ENCODE measurements around the gene FAM120C.

FAM120C gene

DNA sequence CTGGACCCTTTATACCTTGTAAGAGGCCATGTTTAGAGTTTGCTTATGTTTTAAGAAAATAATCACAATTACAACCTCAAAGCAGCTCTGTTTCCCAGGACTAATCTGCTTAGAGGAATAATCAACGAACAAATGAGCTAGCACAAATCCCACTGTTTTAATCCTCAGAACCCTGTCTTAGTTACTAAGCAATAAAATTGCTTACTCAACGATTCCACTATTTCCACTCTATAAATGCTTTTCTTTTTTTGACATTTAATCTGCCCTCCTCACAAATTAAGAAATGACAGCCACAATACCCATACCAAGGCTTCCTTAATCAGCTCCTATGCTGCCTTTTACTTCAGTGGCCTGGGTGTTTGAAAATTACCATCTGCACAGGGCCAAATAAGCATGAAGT lies 48.8 kb downstream of the FAM120C start:
- no peak for DNase-seq

DNA sequence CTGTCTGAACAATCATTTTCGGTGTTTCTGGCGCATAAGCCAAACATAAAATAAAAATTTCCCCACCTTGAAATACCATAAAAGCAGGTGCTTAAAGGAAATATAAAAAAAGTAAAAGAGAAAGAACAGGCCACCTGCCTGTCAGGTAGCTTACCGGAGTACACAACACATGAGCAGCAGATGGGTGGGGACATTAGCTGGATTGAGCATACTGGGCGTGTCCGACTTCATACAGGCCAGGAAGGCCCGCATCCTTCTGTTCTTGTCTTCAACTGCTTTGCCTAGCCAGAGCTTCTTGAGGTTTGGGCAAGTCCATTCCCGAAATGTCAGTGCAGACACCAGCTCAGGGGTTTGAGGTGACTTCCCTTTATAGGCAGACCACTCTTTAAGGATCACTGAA lies 66.7 kb downstream of the FAM120C start:
- DNase-seq = no peak

DNA sequence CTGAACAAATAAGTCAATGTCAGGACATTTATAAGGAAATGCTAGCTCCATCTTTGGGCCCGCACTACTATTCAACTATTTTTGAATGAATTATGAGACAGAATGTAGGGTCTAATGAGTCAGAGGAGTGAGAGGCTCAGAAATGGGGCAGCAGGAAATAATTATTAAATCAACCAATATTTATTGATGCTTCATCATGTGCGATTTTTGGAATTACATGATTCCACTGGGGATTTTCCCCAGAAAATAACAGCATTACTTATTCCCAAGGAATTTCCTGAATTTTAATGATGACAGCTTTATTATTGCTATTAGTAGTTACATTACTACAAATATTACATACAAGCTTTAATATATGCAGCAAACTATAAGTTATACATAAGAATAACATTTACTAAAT lies 89.5 kb downstream of the FAM120C start:
- DNase-seq = no peak

DNA sequence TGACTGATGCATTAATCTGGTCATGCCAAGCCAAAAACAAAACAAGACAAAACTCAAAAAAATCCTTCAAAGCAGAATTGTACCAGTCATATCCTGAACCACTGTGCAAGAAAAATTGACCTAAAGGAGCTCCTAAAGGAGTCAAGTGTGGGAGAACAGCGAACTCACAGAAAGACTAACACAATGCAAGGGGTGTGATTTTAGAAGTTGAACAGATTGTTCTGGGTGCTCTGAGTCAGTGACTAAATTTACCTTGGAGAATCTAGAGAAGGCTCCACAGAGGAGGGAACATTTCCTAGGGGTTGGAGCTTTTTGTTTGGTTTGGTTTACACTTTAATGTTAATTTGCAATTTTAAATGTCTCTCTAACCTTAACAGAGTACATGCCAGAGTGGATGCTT lies 89.9 kb downstream of the FAM120C start:
- no peak for DNase-seq

DNA sequence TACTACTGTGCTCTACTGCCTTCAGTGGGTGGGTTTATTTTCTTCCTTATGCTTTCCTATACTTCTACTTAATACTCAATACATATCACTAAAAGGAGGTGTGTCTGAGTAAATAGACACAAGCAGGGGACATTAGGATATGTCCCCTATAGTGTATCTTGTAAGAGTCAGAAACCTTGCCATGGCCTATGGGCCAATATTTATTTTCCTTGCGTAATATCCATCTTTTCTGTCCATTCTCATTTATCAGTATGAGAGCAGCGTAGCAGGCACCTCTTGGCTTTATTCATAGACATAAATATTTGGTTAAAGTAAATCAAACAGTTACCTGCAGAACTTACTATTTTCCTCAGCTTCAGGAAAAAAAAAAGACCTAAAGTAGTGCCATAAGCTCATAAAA lies 92.2 kb downstream of the FAM120C start:
- DNase-seq = no peak

DNA sequence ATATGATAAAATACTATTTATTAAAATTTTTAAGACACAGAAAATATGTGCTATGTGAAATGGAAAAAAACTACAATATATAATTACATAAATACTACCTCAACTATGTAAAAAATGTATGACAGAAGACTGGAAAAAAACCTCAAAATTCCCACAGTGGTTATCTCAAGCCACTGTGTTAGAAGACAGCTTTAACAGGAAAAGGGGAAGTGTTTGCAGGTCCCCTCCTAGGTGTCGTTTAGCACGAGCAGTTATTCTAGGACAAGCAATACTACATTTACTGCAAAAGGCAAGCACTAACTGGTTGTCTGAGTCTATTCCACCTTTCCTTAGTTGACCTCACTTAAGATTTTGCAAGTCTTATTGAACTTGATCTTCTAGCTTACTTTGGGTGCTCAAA lies 93.9 kb downstream of the FAM120C start:
- DNase-seq = no peak

DNA sequence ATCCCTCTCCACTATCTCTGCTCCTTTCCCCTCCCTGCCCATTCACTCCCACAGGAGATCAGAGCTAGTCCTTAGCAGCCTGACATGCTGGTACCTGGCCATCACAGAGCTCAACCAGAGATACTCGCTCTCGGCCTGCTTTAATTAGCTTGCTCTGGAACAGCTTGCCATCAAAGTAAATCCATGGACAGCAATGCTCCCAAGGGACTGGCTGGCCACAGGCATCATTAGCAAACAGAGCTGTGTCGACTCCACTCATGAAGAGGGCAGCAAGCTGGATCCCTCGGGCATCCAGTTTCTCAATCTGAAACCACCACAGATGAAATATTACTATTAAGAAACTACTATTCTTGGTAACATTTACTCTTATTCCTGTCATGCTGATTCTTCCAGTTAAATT lies 95.4 kb downstream of the FAM120C start:
- no peak for DNase-seq

DNA sequence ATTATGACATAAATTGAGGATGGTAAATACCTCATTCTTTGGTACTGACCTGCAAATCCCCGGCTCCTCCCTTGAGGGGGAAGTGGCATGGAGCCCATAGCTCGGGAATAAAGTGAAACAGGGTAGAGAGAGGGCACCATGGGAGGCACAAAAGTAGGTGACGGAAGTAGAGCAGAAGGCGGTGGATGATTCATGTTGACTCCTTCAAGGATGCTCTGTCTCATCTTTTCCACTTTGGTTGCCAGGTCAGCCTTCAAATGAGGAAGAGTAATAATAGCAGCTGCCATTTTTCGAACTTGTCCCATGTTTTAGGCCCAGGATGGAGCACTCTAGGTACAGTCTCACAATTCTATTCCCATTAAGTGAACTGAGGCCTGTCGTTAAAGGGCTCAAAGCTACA lies 97.4 kb downstream of the FAM120C start:
- no peak for DNase-seq

DNA sequence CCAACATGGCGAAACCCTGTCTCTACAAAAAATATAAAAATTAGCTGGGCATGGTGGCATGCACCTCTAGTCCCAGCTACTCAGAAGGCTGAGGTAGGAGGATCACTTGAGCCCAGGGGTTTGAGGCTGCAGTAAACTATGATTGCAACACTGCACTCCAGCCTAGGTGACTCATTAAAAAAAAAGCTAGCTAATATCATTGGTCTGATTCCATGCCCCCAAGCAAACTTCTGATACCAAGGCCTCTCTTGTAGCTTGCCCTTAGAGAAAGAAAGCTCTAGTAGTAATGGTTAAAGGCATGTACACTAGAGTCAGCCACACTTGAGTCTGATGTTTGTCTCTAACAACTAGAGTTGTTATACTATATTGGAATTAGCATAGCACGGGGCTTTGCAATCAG lies 106.2 kb downstream of the FAM120C start:
- DNase-seq = no peak

DNA sequence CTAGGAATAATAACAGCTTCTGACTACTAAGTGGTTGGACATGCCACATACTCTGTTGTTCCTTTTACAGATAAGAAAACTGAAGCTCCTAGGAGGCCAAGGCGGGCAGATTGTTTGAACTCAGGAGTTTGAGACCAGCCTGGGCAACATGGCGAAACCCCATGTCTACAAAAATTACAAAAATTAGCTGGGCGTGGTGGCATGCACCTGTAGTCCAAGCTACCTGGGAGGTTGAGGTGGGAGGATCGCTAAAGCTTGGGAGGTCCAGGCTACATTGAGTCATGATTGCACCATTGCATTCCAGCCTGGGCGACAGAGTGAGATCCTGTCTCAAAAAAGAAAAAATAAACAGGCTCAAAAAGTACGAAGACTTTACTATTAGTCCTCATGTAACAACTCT lies 108.2 kb downstream of the FAM120C start:
- no peak for DNase-seq

DNA sequence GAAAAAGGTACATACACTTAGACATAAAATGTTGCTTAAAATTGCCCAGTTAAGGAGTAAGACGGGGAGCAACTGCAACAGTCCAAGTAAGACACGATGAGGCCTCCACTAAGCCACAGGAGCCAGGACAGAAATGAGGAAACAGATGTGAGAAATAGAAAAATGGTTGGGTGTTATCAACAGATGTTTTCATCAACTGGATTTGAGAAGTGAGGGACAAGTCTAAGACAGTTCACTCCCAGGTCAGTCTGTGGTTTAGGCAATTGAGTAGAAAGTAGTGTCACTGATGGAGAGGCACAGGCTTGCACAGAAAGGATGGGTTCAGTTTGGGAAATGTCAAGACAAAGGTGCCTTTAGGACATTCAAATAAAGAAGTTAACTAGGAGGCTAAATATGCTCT lies 115.3 kb downstream of the FAM120C start:
- DNase-seq = peak; percentile 60

DNA sequence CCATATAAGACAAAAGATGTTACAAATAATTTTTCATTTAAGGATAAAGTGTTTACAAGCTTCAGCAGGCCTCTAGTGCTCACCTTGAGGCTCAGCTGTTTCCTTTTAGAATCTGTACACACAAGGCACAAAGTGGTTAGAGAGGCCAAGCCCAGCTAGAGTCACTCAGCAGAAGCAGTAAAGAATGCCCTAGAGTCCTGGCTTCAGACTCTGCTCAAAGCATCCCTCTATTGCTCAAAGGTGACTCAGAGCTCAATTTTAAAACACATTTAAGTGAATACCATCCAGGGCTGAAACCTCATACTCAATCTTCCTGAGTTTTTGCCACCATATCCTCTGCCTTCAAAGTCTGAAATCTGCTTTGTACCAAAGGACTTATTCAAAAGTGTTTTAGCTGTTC lies 116.2 kb downstream of the FAM120C start:
- DNase-seq = no peak

DNA sequence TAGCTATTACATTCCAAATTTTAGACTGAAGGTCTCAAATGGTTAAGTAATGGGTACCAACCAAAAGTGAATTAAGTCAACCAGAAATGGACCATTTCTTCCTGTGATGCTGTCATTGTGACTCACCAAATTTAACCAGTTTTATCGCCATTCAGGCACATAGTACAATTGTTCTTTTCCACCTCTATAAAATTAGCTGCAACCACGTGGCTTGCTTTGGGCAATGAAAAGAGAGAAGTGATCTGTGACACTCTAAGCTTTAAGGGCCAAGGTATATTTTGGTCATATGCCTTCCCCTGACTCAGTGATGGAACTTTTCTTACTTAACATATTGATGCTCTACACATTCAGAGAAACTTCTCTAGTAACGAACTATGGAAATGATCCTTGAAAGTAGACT lies 118.5 kb downstream of the FAM120C start:
- DNase-seq = no peak

DNA sequence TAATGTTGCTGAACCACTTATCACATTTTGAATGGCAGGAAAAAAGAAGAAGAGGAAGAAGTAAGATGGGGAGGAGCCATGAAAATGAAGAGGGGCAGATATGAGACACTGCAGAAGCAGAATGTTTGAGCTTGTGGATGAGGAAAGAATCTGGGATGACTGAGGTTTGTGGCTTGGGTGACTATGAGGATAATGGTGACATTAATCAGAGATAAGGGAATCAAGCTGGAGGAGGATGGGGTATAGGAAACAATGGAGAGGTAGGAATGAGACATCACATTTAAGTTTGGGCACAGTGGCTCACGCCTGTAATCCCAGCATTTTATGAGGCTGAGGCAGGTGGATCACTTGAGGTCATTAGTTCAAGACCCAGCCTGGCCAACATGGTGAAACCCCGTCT lies 119.7 kb downstream of the FAM120C start:
- no peak for DNase-seq

DNA sequence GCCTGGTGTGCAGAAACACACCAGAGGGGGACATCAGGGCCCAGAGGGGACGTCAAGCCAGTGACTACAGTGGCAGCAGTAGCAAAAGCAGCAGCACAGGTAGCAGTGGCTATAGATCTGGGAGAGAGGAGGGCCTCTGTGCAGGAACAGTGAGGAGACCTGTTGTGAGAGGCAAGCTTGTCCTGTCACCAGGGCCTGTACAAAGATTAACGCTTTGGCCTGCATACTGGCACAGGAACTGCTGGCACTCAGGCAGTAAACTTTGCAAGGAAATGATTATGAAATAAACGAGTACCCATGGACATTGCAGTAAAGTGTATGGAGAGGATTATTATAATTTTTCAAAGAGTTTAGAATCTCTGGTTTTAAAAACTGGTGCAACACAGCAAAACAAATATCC lies 133.3 kb downstream of the FAM120C start:
- peak; percentile 12 for DNase-seq

DNA sequence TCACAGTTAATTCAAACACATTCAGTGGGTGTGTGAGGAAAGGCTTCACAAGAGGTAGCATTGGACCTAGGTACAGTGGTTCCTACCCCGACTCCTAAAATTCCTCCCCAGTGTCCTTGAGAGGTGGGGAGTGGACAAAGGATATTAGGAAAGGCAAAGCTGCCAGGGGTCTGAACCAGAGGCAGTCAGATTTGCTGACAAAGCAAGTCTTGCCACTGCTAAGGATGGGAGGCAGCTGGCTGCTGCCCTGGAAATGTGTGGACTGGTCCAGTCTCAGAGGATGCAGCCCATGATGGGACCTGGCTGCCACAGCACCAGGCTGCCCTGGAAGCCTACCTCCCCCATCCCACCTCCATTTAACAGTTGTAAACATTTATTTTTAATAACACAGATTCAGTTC lies 134.6 kb downstream of the FAM120C start:
- DNase-seq = no peak

DNA sequence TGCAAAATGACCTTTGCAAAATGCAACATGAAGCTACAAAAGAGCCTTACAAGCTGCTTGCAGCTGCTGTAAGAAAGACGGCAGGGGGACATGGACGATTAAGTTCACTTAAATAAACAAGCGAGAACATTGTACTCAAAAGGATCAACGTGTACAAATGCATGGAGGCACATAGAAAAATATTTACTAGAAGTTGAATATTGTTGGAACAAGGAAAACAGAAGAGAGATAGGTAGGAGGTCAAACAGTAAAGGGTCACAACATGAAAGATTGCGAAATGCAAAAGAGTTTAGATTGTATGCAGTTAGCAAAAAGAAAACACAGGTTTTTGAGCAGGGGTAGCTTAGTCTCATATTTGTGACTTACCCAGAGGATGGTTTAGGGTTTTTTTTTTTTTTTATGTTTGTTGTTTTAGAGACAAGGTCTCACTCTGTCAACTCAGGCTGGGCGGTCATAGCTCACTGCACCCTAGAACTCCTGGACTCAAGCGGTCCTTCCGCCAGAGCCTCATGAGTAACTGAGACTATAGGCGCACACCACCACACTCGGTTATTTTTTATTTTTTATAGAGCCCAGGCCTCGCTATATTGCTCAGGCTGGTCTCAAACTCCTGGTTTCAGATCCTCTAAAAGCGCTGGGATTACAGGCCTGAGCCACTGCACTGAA lies 137.4 kb downstream of the FAM120C start:
- DNase-seq = no peak

DNA sequence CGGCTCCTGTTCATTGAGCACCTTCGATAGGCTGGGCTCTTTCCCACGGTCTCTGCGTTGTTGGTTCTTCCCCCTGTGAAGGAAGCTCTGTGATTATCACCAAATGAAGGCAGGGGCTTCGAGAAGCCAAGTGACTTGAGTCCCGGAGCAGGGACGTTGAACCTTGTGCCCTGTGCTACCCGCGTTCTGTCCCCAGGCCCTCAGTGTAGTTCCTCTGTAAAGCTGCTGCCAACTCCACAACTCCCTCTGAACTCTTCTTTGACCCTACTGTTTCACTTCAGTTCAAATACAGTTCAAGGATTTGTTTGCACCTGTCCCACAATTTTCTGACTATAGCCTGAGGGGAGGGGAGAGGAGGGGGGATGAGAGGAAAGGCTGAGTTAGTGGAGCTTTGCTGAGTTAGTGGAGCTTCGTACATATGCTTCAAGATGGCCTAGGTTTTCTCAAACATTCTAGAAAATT lies 138.1 kb downstream of the FAM120C start:
- DNase-seq = no peak

DNA sequence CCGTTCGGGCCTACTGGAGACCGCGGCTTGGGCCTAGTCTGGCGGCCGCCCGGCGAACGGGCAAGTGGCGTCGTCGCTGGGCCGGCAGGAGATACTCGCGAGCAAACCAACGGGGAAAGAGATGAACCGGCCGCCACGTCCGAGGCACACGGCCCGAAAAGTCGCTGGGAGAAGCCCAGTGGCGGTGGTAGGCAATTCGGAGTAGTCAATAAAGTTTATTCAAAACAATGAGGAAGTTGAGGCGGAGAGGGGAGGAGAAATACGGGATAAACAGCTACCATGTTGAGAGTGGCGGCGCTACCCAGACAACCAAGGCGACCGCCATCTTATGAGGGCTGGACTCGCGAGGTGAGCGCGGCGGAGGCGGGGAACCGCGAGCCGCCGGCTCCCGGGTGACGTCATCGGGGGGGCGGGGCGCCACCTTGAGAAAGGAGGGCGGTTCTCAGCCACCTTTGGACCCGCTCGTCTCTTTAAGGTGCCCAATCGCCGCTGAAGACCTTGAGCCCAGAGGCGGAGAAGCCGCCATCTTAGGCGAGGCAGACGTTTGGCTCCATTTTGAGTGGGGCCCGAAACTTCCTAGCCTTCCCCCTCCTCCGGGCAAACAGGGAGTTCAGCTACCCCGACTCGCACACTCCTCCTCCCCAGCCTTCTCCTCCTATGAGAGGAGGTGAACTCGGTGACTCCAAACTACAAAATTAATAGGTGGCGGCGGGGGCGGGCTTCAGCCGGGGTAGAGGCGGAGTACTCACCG lies 138.8 kb downstream of the FAM120C start, which contains the start of gene PHF8:
Gene PHF8 (minus strand): TSS at position 348 of the 751 bp plus-strand sequence. CDS start 1,745 bp downstream, outside the sequence.
- peak; percentile 97 for DNase-seq

DNA sequence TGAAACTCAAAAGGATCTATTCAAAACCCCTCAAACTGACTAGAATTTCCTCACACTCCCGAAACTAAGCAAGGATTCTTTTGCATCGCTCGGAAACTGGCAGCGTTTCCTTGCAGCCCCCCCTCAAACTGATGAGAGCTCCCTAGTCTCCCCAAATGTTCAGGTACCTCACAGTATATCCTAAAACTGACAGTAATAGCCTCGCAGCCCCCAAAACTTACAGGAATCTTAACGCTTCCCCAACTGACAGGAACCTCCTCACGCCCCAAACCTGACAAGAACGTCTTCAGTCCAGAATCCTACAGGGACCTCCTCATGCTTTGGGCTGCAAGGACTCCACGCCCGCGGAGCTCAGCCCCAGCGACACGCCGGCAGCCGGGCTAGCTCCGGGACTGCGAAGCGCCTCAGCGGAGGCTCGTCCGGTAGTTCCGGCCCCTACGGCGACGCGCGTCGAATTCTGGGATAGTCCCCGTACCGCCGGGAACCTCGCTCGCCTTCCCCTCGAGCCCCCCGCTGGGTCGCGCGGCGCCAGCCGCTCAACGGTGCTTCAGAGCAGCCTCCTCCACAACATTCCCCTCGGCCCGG lies 139.4 kb downstream of the FAM120C start:
- peak; percentile 41 for DNase-seq

DNA sequence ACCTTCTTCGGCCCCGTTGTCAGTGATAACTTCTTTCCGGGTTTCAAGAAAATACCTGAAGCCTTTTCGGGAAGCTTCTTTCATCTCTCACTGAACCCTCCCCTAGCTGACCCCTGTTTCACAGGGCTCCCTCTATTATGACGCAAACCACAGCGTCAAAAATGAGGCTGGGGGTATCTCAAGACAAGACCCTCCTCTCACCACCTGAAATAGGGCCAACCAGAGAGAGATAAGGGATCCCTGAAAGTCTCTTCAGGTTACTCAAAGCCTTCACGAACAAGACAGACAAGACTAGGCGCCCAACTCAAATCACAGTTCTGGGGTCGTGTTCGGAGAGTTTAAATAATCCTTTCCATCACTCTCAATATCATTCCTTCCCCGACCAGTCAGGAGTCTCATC lies 140.0 kb downstream of the FAM120C start:
- no peak for DNase-seq

DNA sequence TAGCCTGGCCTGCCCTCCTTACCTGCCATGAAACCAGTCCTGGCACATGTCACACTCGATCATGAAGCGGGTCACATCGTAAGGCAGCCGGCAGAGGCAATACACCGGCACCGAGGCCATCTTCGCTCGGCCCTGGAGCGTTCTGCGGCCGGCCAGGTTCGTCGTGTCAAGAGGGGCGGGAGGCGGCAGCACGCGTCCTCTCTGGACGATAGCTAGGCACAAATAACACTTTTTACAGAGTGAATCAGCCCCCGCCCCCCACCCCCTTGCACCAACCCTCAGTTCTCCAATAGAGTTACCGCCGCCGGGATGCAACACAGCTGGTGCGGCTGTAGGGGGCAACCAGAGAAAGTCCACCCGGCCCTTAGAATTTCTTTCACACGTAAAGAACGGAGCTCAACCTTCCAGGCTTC lies 140.4 kb downstream of the FAM120C start:
- DNase-seq = peak; percentile 82

DNA sequence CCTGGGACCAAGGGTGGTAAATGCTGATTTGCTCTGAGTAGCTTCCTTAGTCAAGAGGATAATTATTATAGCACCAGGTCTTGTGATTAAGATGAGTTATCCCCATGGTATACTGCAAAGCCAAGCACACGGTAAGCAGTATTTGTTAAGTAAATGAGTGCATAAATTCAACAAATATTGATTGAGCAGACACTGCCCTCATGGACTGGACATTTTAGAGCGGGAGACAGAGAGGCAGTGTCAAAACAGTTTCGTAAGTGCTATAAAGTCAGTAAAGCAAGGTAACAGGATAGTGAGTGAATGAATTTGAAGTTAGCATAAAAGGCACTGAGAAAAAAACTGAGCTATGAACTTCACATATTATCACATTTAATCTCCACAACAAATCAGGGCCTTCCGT lies 152.7 kb downstream of the FAM120C start:
- DNase-seq = no peak

DNA sequence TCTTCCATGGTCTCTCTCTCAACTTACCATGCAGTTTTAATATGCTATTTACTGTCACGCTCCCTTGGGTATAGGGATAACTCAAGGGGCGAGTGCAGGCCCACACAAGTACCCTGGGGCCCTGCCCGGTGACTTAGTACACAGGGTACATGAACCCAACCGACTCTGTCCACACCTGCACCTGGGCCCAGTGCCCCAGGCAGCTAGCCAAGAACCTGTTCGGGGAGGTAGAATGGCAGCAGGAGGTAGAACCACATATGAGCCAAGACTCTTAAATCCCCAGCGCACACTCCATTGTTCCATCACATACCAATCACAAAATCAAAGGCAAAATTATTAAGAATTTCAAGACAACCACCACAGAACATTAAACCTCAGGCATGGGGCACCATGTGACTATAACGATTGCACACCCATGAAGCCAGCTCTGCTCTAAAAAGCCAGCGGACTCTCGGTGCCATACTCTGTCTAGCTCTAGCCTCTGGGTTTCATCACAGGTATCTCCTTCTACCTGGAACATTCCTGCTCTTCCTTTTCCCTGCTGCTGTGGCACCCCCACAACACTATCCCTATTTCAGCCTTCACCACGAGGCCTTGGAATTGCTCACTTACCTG lies 153.4 kb downstream of the FAM120C start:
- DNase-seq = no peak
